ENCODE results near the gene C11orf86.

C11orf86 gene, protein sequence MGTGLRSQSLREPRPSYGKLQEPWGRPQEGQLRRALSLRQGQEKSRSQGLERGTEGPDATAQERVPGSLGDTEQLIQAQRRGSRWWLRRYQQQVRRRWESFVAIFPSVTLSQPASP

DNA sequence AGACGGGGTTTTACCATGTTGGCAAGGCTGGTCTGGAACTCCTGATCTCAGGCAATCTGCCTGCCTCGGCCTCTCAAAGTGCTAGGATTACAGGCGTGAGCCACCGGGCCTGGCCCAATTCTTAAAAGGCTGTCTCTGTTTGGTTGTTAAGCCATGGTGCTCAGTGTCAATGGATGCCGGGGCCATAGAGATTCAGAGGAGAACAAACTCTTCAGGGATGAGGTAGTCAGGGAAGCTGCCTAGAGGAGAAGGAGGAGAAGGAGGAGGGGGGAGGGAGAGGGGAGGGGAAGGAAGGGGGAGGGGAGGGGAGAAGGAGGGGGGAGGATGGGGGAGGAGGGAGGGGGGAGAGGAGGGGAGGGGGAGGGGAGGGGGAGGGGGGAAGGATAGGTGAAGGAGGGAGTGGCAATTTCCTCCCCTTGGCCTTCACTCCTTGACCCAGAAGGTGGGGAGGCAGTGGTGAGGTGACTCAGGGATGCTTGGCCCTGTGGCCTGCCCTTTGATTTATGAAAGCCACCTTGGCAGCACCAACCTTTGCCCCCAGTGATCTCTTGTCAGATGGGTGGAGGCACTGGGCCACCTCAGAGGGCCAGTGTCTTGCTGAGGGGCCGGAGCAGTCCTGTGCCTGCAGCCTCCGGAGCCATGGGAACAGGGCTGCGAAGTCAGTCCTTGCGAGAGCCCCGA, at the start of gene C11orf86:
C11orf86 (plus strand) TSS at position 581 of the 681 bp plus-strand sequence; CDS start at position 640, 59 bp downstream.
- no peak within 1 kb of the TSS for H3K9ac ChIP-seq (ENCODE audit: low read length)
- no peak within 1 kb of the TSS for H3K4me3 ChIP-seq (ENCODE audit: low read length)
- H3K36me3 ChIP-seq (ENCODE audit: control insufficient read depth, low read depth, low read length), result no peaks in the 10 kb centered on the region
- H3K4me1 ChIP-seq (ENCODE audit: control insufficient read depth, low read depth, low read length), result no peaks in the 10 kb centered on the region
- H3K27me3 ChIP-seq (ENCODE audit: control insufficient read depth, insufficient read depth, low read length), result no peaks in the 10 kb centered on the region
- no peaks in the 10 kb centered on the region for H3K9me3 ChIP-seq (ENCODE audit: control insufficient read depth, low read depth, low read length)
- H3K27ac ChIP-seq (ENCODE audit: low read length), result no peak within 1 kb of the TSS

DNA sequence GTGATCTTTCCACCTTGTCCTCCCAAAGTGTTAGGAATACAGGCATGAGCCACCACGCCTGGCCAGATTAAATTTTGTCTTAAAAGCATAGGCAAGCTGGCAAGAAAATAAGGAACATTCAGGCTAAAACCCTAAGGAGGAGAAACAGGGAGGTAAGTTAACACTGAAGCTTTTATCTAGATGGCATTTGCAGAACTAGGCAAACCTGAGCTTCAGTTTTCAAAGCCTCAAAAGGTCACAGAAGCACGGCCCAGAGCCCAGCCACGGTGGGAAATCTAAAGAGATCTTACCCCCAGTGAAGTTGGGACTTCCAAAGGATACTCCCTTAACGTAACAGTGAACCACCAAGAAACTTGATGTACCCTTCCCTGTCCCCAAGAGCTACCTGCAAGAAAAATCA, 45.4 kb upstream of the C11orf86 start:
- no peaks in the 10 kb centered on the region for H3K36me3 ChIP-seq (ENCODE audit: control insufficient read depth, low read depth, low read length)
- no peak overlapping the region for H3K9ac ChIP-seq (ENCODE audit: low read length)
- H3K4me1 ChIP-seq (ENCODE audit: control insufficient read depth, low read depth, low read length), result peaks cover under 1% of the 10 kb centered on the region
- H3K4me3 ChIP-seq (ENCODE audit: low read length), result no peak overlapping the region
- H3K27me3 ChIP-seq (ENCODE audit: control insufficient read depth, insufficient read depth, low read length), result no peaks in the 10 kb centered on the region
- no peak overlapping the region for H3K27ac ChIP-seq (ENCODE audit: low read length)
- no peaks in the 10 kb centered on the region for H3K9me3 ChIP-seq (ENCODE audit: control insufficient read depth, low read depth, low read length)

DNA sequence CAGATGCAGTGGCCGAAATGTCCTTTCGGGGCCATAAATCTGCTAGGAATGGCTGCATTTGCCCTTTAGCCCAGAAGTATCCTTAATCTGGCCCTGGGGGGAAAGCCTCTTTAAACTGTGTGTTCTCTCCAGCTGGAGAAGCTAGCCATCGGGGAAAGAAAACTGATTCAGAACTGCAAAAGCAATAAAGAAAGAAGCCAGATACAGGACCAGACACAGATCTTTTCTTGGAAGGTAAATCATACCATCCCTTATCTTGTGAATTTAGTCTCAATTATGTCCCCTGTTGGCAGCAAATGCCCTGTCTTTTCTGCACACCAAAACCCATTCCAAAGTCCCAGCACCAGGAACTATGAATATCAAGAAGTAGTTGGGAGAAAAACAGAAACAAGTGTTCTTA, 42.6 kb upstream of the C11orf86 start:
- H3K9ac ChIP-seq (ENCODE audit: low read length), result no peak overlapping the region
- H3K9me3 ChIP-seq (ENCODE audit: control insufficient read depth, low read depth, low read length), result no peaks in the 10 kb centered on the region
- H3K27ac ChIP-seq (ENCODE audit: low read length), result no peak overlapping the region
- no peak overlapping the region for H3K4me3 ChIP-seq (ENCODE audit: low read length)
- no peaks in the 10 kb centered on the region for H3K36me3 ChIP-seq (ENCODE audit: control insufficient read depth, low read depth, low read length)
- no peaks in the 10 kb centered on the region for H3K27me3 ChIP-seq (ENCODE audit: control insufficient read depth, insufficient read depth, low read length)
- no peaks in the 10 kb centered on the region for H3K4me1 ChIP-seq (ENCODE audit: control insufficient read depth, low read depth, low read length)

DNA sequence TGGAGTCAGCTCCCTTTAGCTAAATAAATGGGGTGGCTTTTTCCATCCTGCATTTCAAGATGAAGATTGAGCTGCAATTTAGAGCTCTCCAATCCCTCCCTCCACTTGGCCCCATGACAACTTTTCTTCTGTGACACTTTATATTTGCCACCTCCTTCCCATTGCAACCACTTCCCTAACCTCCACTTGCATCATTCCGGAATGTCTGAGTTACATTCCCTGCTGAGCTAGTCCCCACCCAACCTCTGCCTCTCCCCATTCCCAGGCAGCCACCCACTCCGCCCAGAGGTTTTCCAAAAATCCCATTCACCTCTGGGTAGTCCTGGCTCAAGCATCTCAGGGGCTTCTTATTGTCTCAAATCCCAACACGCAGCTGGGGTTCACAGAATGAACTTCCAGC, 41.6 kb upstream of the C11orf86 start:
- no peak overlapping the region for H3K4me3 ChIP-seq (ENCODE audit: low read length)
- no peaks in the 10 kb centered on the region for H3K4me1 ChIP-seq (ENCODE audit: control insufficient read depth, low read depth, low read length)
- H3K9ac ChIP-seq (ENCODE audit: low read length), result no peak overlapping the region
- no peaks in the 10 kb centered on the region for H3K9me3 ChIP-seq (ENCODE audit: control insufficient read depth, low read depth, low read length)
- H3K27me3 ChIP-seq (ENCODE audit: control insufficient read depth, insufficient read depth, low read length), result no peaks in the 10 kb centered on the region
- H3K27ac ChIP-seq (ENCODE audit: low read length), result no peak overlapping the region
- H3K36me3 ChIP-seq (ENCODE audit: control insufficient read depth, low read depth, low read length), result no peaks in the 10 kb centered on the region

DNA sequence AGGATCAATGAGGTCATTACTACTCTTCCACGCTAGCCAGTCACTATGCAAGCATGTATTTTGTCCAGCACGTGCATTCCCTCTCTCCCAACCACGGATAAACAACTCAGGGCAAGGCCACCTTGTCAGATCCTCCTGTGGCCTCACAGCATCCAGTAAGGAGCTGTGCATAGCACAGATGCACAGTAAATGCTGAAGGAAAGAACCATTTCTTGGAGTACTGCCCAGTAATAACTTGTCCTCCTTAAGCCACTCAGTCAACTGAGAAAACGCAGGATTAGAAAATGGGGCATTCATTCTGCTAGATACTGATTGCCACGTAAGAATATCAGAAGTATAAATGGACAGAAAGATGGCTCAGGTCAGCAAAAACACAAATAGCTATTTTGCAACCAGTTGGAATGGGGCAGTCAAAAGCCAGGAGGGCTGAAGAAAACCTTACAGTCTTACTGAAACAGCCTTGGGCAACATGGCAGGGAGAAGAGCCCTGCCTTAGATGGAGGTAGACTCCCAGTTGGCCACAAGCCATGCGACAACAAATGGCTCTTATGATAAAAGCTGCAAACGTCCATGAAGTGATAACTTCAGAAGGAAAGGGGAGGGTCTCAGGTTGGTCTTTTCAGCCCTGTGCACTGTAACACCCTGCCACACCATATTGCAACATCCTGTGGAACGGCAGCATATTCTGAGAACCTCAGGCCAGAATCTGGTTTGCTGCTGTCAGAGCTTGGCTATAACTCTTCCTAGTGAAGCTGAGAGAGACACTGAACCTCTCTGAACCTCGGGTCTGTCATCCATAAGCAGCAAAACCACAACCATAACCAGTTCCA, 39.9 kb upstream of the C11orf86 start:
- H3K4me1 ChIP-seq (ENCODE audit: control insufficient read depth, low read depth, low read length), result no peaks in the 10 kb centered on the region
- H3K27me3 ChIP-seq (ENCODE audit: control insufficient read depth, insufficient read depth, low read length), result no peaks in the 10 kb centered on the region
- H3K9ac ChIP-seq (ENCODE audit: low read length), result no peak overlapping the region
- no peaks in the 10 kb centered on the region for H3K36me3 ChIP-seq (ENCODE audit: control insufficient read depth, low read depth, low read length)
- H3K9me3 ChIP-seq (ENCODE audit: control insufficient read depth, low read depth, low read length), result no peaks in the 10 kb centered on the region
- H3K27ac ChIP-seq (ENCODE audit: low read length), result no peak overlapping the region
- no peak overlapping the region for H3K4me3 ChIP-seq (ENCODE audit: low read length)

DNA sequence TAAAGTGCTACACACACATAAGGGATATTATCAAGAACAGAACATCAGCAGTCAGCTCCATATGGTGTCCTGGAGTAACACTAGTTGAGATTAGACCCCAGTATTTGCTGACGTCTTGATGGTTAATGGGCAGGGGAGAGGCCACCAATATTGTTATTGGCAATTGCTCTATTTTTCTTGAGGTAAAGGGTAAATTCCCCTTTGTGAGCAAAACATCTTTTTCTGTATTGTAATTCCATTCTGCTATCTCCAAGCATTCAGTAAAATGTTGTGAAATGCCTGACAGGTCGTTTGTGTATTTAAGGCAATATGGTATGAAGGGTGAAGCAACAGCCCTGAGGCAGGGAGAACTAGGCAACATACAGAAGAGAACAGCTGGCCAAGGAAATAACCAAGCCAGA, 38.8 kb upstream of the C11orf86 start:
- Histone ChIP-seq H3K27ac (ENCODE audit: low read length) (no peak overlapping the region), H3K4me3 (ENCODE audit: low read length) (no peak overlapping the region), H3K27me3 (ENCODE audit: control insufficient read depth, insufficient read depth, low read length) (no peaks in the 10 kb centered on the region), H3K4me1 (ENCODE audit: control insufficient read depth, low read depth, low read length) (no peaks in the 10 kb centered on the region), H3K9ac (ENCODE audit: low read length) (no peak overlapping the region), H3K9me3 (ENCODE audit: control insufficient read depth, low read depth, low read length) (no peaks in the 10 kb centered on the region), H3K36me3 (ENCODE audit: control insufficient read depth, low read depth, low read length) (no peaks in the 10 kb centered on the region)

DNA sequence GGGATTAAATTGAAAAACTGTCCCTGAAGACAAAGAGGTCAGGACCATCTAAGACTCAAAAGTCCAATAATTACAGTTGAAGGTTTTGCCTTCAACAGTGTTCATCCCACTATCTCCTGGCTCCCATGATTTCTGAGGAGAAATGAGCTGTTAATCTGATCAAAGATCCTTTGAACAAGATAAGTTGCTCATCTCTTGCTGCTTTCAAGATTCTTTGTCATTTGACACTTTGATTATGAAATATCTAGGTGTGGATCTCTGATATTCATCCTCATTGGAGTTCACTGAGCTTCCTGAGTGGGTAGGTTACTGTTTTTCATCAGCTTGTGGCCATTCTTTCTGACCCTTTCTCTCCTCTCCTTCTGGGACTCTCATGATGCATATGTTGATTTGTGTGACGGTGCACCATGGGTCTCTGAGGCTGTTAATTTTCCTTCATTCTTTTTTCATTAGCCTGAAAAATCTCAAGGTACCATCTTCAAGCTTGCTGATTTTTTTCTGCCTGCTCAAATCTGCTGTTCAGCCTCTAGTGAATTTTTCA, 37.8 kb upstream of the C11orf86 start:
- H3K4me1 ChIP-seq (ENCODE audit: control insufficient read depth, low read depth, low read length), result no peaks in the 10 kb centered on the region
- no peaks in the 10 kb centered on the region for H3K27me3 ChIP-seq (ENCODE audit: control insufficient read depth, insufficient read depth, low read length)
- no peak overlapping the region for H3K27ac ChIP-seq (ENCODE audit: low read length)
- no peaks in the 10 kb centered on the region for H3K36me3 ChIP-seq (ENCODE audit: control insufficient read depth, low read depth, low read length)
- no peaks in the 10 kb centered on the region for H3K9me3 ChIP-seq (ENCODE audit: control insufficient read depth, low read depth, low read length)
- H3K9ac ChIP-seq (ENCODE audit: low read length), result no peak overlapping the region
- H3K4me3 ChIP-seq (ENCODE audit: low read length), result no peak overlapping the region

DNA sequence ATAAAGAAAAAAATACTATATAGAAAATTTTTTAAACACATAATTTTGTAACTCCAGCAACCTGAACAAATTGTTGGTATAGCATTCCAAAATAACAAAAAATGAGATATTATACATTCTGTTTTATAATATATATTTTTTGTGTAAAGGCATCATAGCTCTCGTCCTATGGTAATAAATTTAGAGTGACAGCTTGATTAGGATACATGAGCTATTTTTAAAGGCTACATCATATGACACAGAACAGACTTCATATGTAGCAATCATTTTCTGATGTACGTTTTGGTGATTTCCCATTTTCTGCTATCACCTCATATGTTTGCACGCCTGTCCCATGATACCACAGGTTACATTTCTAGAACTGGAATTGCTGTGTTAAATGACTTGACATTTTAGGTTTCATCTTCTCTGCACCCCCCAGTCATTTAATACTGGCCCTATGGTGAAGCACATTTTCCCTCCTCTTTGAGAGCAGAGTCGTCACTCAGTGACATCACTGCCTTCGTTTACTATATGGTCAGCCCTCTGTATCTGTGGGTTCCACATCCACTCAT, 36.4 kb upstream of the C11orf86 start:
- no peaks in the 10 kb centered on the region for H3K4me1 ChIP-seq (ENCODE audit: control insufficient read depth, low read depth, low read length)
- H3K4me3 ChIP-seq (ENCODE audit: low read length), result no peak overlapping the region
- no peaks in the 10 kb centered on the region for H3K27me3 ChIP-seq (ENCODE audit: control insufficient read depth, insufficient read depth, low read length)
- no peaks in the 10 kb centered on the region for H3K9me3 ChIP-seq (ENCODE audit: control insufficient read depth, low read depth, low read length)
- no peaks in the 10 kb centered on the region for H3K36me3 ChIP-seq (ENCODE audit: control insufficient read depth, low read depth, low read length)
- H3K9ac ChIP-seq (ENCODE audit: low read length), result no peak overlapping the region
- H3K27ac ChIP-seq (ENCODE audit: low read length), result no peak overlapping the region

DNA sequence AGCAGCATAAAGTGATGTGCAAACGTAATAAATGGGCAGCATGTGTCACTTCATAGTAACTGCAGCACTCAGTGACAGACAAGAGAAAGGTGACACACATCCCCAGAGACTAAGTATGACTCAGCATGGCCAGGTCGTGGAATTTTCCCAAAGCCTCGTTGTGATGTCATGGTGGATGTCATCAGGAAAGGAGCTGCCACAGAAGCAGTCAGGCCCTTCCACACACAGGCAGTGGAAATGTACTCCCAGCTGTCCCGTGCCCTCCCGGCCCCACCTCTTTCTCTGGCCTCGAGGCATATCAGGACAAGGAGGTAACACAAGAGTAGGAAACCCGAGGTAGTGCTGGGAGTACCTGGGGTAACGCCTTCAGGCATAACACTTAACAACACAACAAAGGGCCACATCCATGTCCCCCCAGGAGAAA, 25.0 kb upstream of the C11orf86 start:
- Histone ChIP-seq H3K4me3 (ENCODE audit: low read length) (no peak overlapping the region), H3K27ac (ENCODE audit: low read length) (no peak overlapping the region), H3K9me3 (ENCODE audit: control insufficient read depth, low read depth, low read length) (no peaks in the 10 kb centered on the region), H3K36me3 (ENCODE audit: control insufficient read depth, low read depth, low read length) (no peaks in the 10 kb centered on the region), H3K4me1 (ENCODE audit: control insufficient read depth, low read depth, low read length) (no peaks in the 10 kb centered on the region), H3K27me3 (ENCODE audit: control insufficient read depth, insufficient read depth, low read length) (no peaks in the 10 kb centered on the region), H3K9ac (ENCODE audit: low read length) (no peak overlapping the region)

DNA sequence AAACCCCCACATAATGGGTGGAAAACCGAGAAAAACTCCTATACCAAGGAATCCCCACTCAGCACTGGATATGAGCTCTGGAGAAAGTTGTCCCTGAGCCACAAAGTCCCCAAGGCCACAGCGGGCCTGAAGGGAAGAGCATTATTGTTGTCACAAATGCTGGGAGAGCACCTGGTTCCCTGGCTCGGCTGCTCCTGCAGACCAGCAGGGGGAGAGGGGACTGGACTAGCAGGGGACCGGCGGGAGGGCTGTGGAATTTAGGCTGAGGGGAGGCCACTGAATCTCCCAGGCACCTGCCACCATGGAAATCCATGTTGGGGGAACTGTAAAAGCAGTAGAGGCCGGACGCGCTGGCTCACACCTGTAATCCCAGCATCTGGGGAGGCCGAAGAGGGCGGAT, 24.0 kb upstream of the C11orf86 start:
- no peak overlapping the region for H3K4me3 ChIP-seq (ENCODE audit: low read length)
- no peaks in the 10 kb centered on the region for H3K36me3 ChIP-seq (ENCODE audit: control insufficient read depth, low read depth, low read length)
- H3K9me3 ChIP-seq (ENCODE audit: control insufficient read depth, low read depth, low read length), result no peaks in the 10 kb centered on the region
- no peaks in the 10 kb centered on the region for H3K4me1 ChIP-seq (ENCODE audit: control insufficient read depth, low read depth, low read length)
- no peak overlapping the region for H3K27ac ChIP-seq (ENCODE audit: low read length)
- H3K27me3 ChIP-seq (ENCODE audit: control insufficient read depth, insufficient read depth, low read length), result no peaks in the 10 kb centered on the region
- no peak overlapping the region for H3K9ac ChIP-seq (ENCODE audit: low read length)

DNA sequence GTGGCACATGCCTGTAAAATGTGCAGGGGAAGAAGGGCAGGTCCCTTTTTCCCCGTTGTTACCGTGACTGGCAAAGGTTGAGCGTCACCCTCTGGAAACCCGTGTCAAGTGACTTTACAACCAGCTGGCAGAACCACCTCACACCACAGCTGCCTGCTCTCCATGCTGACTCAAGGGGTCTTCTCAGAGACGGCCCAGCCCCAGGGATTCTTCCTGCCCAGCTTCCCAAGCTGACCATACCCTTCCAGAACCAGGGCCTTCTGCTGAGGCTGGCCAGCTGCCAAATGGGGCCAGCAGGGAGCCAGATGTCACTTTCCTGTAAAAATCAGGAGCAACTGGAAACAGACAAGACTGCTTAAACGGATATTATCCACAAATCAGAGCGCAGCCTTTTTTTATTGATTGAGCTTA, 23.2 kb upstream of the C11orf86 start:
- Histone ChIP-seq H3K4me3 (ENCODE audit: low read length) (no peak overlapping the region), H3K27me3 (ENCODE audit: control insufficient read depth, insufficient read depth, low read length) (no peaks in the 10 kb centered on the region), H3K9ac (ENCODE audit: low read length) (no peak overlapping the region), H3K27ac (ENCODE audit: low read length) (no peak overlapping the region), H3K36me3 (ENCODE audit: control insufficient read depth, low read depth, low read length) (no peaks in the 10 kb centered on the region), H3K4me1 (ENCODE audit: control insufficient read depth, low read depth, low read length) (peaks cover 4% of the 10 kb centered on the region), H3K9me3 (ENCODE audit: control insufficient read depth, low read depth, low read length) (no peaks in the 10 kb centered on the region)

All from iPS-18a (cell line).